ENCODE measurements around the gene CAPN12. TPM values are rescaled to one million over a fixed set of nuclear protein-coding genes. Genes with fewer than 3 reads are reported as not detected.

CAPN12 gene
- total RNA-seq, 1 donor from 2014 or later, result not detected

GRCh38 chr19:38683393-38684077 is 60.7 kb downstream of the CAPN12 start:
- TF ChIP-seq CTCF (IDR thresholded peaks at IDR 0.05), result no peak

GRCh38 chr19:38682872-38683392 is 61.3 kb downstream of the CAPN12 start:
- peaks cover 6% of the 10 kb centered on the region for H3K9me3 Mint-ChIP-seq (ENCODE audit: unreplicated experiment)
- no peak for DNase-seq (ENCODE audit: extremely low spot score, unreplicated experiment)
- TF ChIP-seq CTCF (IDR thresholded peaks at IDR 0.05), result no peak
- no peaks in the 10 kb centered on the region for H3K27me3 Mint-ChIP-seq (ENCODE audit: unreplicated experiment)
- peak overlapping the region; percentile 97 for H3K27ac Mint-ChIP-seq (ENCODE audit: unreplicated experiment)
- peaks cover 84% of the 10 kb centered on the region for H3K4me1 Mint-ChIP-seq (ENCODE audit: unreplicated experiment)
- H3K36me3 Mint-ChIP-seq (ENCODE audit: unreplicated experiment), result peaks cover 15% of the 10 kb centered on the region
- H3K4me3 Mint-ChIP-seq (ENCODE audit: unreplicated experiment), result no peak overlapping the region

More at GRCh38 chr19:38683393-38684077, 60.7 kb downstream of the CAPN12 start:
- no peaks in the 10 kb centered on the region for H3K27me3 Mint-ChIP-seq (ENCODE audit: unreplicated experiment)
- DNase-seq (ENCODE audit: extremely low spot score, unreplicated experiment), result peak; percentile 91
- no peak overlapping the region for H3K4me3 Mint-ChIP-seq (ENCODE audit: unreplicated experiment)
- H3K4me1 Mint-ChIP-seq (ENCODE audit: unreplicated experiment), result peaks cover 86% of the 10 kb centered on the region
- peak overlapping the region; percentile 97 for H3K27ac Mint-ChIP-seq (ENCODE audit: unreplicated experiment)
- H3K36me3 Mint-ChIP-seq (ENCODE audit: unreplicated experiment), result peaks cover 15% of the 10 kb centered on the region
- peaks cover 6% of the 10 kb centered on the region for H3K9me3 Mint-ChIP-seq (ENCODE audit: unreplicated experiment)

GRCh38 chr19:38682195-38682867 is 61.9 kb downstream of the CAPN12 start:
- Mint-ChIP-seq H3K27me3 (ENCODE audit: unreplicated experiment) (no peaks in the 10 kb centered on the region), H3K4me3 (ENCODE audit: unreplicated experiment) (no peak overlapping the region)

More at GRCh38 chr19:38682195-38682867, 61.9 kb downstream of the CAPN12 start:
- Mint-ChIP-seq H3K36me3 (ENCODE audit: unreplicated experiment) (peaks cover 10% of the 10 kb centered on the region), H3K9me3 (ENCODE audit: unreplicated experiment) (peaks cover 2% of the 10 kb centered on the region), H3K4me1 (ENCODE audit: unreplicated experiment) (peaks cover 81% of the 10 kb centered on the region), H3K27ac (ENCODE audit: unreplicated experiment) (peak overlapping the region; percentile 97)
- no peak for TF ChIP-seq CTCF (IDR thresholded peaks at IDR 0.05)
- no peak for DNase-seq (ENCODE audit: extremely low spot score, unreplicated experiment)

Other genes with a start within 250 kb of the CAPN12 start
- 2.1 and 3.1 TPM in 2 replicates for gene MAP4K1, start 126.5 kb downstream of the CAPN12 start, total RNA-seq
- 258 and 262 TPM in 2 replicates for gene EIF3K, start 125.3 kb downstream of the CAPN12 start, total RNA-seq
- gene ACTN4, start 96.8 kb downstream of the CAPN12 start, total RNA-seq, result 525 and 560 TPM in 2 replicates
- gene LGALS7, start 29.0 kb upstream of the CAPN12 start, total RNA-seq, result not detected in 2 replicates
- not detected in 2 replicates for gene LGALS7B, start 44.7 kb upstream of the CAPN12 start, total RNA-seq
- 0.31 TPM in 1 of 2 replicates, not detected in the other for gene LGALS4, start 68.5 kb upstream of the CAPN12 start, total RNA-seq
- gene ECH1, start 87.3 kb upstream of the CAPN12 start, total RNA-seq, result 83.6 and 99.1 TPM in 2 replicates
- gene HNRNPL, start 105.5 kb upstream of the CAPN12 start, total RNA-seq, result 262 and 277 TPM in 2 replicates
- gene RINL, start 133.8 kb upstream of the CAPN12 start, total RNA-seq, result 0.55 TPM in 1 of 2 replicates, not detected in the other
- 70.2 and 72.4 TPM in 2 replicates for gene SIRT2, start 155.1 kb upstream of the CAPN12 start, total RNA-seq
- 18.0 and 18.7 TPM in 2 replicates for gene NFKBIB, start 155.5 kb upstream of the CAPN12 start, total RNA-seq
- gene CCER2, start 167.7 kb upstream of the CAPN12 start, total RNA-seq, result 0.43 TPM in 1 of 2 replicates, not detected in the other
- 25.0 and 26.7 TPM in 2 replicates for gene SARS2, start 186.3 kb upstream of the CAPN12 start, total RNA-seq
- gene MRPS12, start 186.5 kb upstream of the CAPN12 start, total RNA-seq, result 29.3 and 30.7 TPM in 2 replicates
- 41.3 and 44.9 TPM in 2 replicates for gene FBXO17, start 231.3 kb upstream of the CAPN12 start, total RNA-seq

All from osteocyte (in vitro differentiated cells).